Measurements from ENCODE around the gene SIN3A. TPM values are rescaled to one million over a fixed set of nuclear protein-coding genes. Genes with fewer than 3 reads are reported as not detected.
A peak's percentile ranks its signal among the peaks of the same experiment; 100 is the strongest.

SIN3A gene
- total and polyA plus RNA-seq, 2 of the 8 experiments (the other 6 are each of a cell fraction or from before 2014, with no cell fraction given), result 69.5 to 109 TPM

DNA sequence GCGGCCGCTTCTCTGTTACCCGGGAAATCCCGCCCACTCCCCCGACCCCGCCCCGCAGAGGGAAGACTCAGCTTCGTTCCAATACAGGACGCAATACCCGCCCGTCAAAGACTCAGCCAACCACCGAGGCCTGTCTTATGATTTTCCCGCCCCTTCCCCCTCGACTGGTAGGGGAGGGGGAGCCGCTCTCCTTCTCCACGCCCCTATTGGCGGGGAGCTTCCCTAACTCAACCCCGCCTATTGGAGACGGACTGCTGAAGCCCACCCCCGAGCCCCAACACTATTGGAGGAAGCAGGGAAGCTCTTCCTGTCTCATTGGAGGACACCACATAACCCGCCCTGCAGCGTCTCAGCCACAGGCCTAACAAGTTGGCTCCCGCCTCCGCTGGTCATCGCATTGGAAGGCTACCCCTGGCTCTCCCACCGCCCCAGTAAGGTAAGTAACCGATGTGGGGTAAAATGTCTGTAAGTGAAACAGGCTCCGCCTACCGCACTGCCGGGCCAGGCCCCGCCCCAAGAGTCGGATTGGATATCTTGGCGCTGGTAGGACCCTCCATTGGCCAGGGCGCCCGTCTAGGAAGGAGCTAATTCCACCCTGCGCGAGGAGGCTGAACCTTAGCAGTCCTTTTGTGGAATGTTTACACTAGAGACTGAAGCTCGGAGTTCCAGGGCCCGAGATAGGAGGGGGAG lies at the start of gene SIN3A (continued):
- TF ChIP-seq RFX5 (IDR thresholded peaks at IDR 0.05; ENCODE audit: borderline replicate concordance, low read depth, low read length) (no peak), EGR1 (IDR thresholded peaks at IDR 0.05; ENCODE audit: borderline replicate concordance, low read depth, low read length) (0 out of 2 replicates have a peak, but pooled peaks have one; percentile 29), GTF2F1 (IDR thresholded peaks at IDR 0.05; ENCODE audit: borderline replicate concordance, low read depth, low read length) (no peak), NRF1 (IDR thresholded peaks at IDR 0.05; ENCODE audit: low read depth, low read length) (no peak), CBX5 (IDR thresholded peaks at IDR 0.05; ENCODE audit: low read depth, low read length) (no peak), SP1 (IDR thresholded peaks at IDR 0.05; ENCODE audit: low read depth, low read length) (peak; percentile 96), GABPA (IDR thresholded peaks at IDR 0.05; ENCODE audit: borderline replicate concordance, insufficient read depth, low read length) (no peak), SAP30 (IDR thresholded peaks at IDR 0.05; ENCODE audit: insufficient read depth, insufficient replicate concordance, low read length) (no peak), RXRA (IDR thresholded peaks at IDR 0.05; ENCODE audit: insufficient read depth, low read depth, low read length) (no peak), HDAC6 (IDR thresholded peaks at IDR 0.05; ENCODE audit: low read depth, low read length) (no peak), POU5F1 (IDR thresholded peaks at IDR 0.05; ENCODE audit: low read depth, low read length) (no peak), TCF12 (IDR thresholded peaks at IDR 0.05; ENCODE audit: low read depth, low read length) (no peak), CREB1 (IDR thresholded peaks at IDR 0.05) (peak; percentile 21), TBP (IDR thresholded peaks at IDR 0.05; ENCODE audit: low read depth, low read length) (peak; percentile 75), TAF7 (optimal IDR thresholded peaks at IDR 0.05; ENCODE audit: borderline replicate concordance, low read depth, low read length) (no peak), TEAD4 (IDR thresholded peaks at IDR 0.05; ENCODE audit: low read depth, low read length) (no peak), KDM1A (IDR thresholded peaks at IDR 0.05; ENCODE audit: borderline replicate concordance, low read length) (no peak), TAF1 (IDR thresholded peaks at IDR 0.05; ENCODE audit: low read depth, low read length) (peak; percentile 72), RBBP5 (IDR thresholded peaks at IDR 0.05; ENCODE audit: borderline replicate concordance, low read depth, low read length) (no peak), SIN3A (conservative IDR thresholded peaks at IDR 0.05 in 1 of 2, IDR thresholded peaks at IDR 0.05 in 1 of 2; ENCODE audit: low read depth in 1 of 2, low read length in 2 of 2) (no peak), PHF8 (conservative IDR thresholded peaks at IDR 0.05; ENCODE audit: low read depth, low read length) (no peak)
- TF ChIP-seq, protein P1, sequence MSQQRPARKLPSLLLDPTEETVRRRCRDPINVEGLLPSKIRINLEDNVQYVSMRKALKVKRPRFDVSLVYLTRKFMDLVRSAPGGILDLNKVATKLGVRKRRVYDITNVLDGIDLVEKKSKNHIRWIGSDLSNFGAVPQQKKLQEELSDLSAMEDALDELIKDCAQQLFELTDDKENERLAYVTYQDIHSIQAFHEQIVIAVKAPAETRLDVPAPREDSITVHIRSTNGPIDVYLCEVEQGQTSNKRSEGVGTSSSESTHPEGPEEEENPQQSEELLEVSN (IDR thresholded peaks at IDR 0.05), result peak; percentile 57; the same call in 1 of the 2 replicates
- TF ChIP-seq, protein P2, sequence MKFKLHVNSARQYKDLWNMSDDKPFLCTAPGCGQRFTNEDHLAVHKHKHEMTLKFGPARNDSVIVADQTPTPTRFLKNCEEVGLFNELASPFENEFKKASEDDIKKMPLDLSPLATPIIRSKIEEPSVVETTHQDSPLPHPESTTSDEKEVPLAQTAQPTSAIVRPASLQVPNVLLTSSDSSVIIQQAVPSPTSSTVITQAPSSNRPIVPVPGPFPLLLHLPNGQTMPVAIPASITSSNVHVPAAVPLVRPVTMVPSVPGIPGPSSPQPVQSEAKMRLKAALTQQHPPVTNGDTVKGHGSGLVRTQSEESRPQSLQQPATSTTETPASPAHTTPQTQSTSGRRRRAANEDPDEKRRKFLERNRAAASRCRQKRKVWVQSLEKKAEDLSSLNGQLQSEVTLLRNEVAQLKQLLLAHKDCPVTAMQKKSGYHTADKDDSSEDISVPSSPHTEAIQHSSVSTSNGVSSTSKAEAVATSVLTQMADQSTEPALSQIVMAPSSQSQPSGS (IDR thresholded peaks at IDR 0.05; ENCODE audit: low read length), result no peak

Data from H1 (cell line).